Measurements from ENCODE around the gene CKAP5. TPM values are rescaled to one million over a fixed set of nuclear protein-coding genes. Genes with fewer than 3 reads are reported as not detected.

CKAP5 gene
- polyA plus RNA-seq, 1 of the 3 experiments (the other 2 are of a cell fraction): 51.7 TPM

GRCh38 chr11:46808799-46809431 lies 37.2 kb downstream of the CKAP5 start:
- no peak overlapping the region for H3K9ac ChIP-seq
- no peaks in the 10 kb centered on the region for H3K27me3 ChIP-seq (ENCODE audit: insufficient read depth)
- POLR2A ChIA-PET: interaction anchor here (0.7 kb wide), 1 partner anchor 335 kb away, joined by 8 read pairs; no protein-coding TSS in a partner anchor
- no peak overlapping the region for H2AFZ ChIP-seq (ENCODE audit: low read depth)
- no peaks in the 10 kb centered on the region for H3K9me3 ChIP-seq
- H3K4me2 ChIP-seq: no peak overlapping the region
- H3K4me1 ChIP-seq (ENCODE audit: control insufficient read depth in 1 of 2, insufficient read depth in 2 of 2, low read depth in 1 of 2, low read length in 1 of 2): no peaks in the 10 kb centered on the region; a peak in 1 of 4 replicates
- no peaks in the 10 kb centered on the region for H3K9me2 ChIP-seq
- H3K27ac ChIP-seq (ENCODE audit: low read depth in 2 of 2, low read length in 1 of 2): no peak overlapping the region
- H3K4me3 ChIP-seq (ENCODE audit: low read depth in 2 of 2, low read length in 1 of 2): no peak overlapping the region
- DNase-seq: peak; percentile 10
- no peaks in the 10 kb centered on the region for H4K20me1 ChIP-seq (ENCODE audit: insufficient read depth)
- CTCF ChIA-PET: interaction anchor here (0.7 to 1.3 kb wide), 3 partner anchors 10 to 346 kb away, joined by 3 read pairs; no protein-coding TSS in a partner anchor
- peaks cover 29% of the 10 kb centered on the region for H3K79me2 ChIP-seq (ENCODE audit: insufficient read depth)
- TF ChIP-seq PBX3 (IDR thresholded peaks at IDR 0.05): peak; percentile 33; the same call in 1 of the 2 replicates
- peak; percentile 28 for TF ChIP-seq RAD21 (IDR thresholded peaks at IDR 0.05; ENCODE audit: low read length)
- no peak for TF ChIP-seq RCOR1 (IDR thresholded peaks at IDR 0.05; ENCODE audit: low read length)
- TF ChIP-seq CTCF (IDR thresholded peaks at IDR 0.05): peak; percentile 56
- TF ChIP-seq TCF12 (IDR thresholded peaks at IDR 0.05): 0 out of 2 replicates have a peak, but pooled peaks have one; percentile 10
- H3K36me3 ChIP-seq (replicated peaks in 1 of 2; ENCODE audit: control insufficient read depth in 1 of 2, insufficient read depth in 2 of 2, low read length in 1 of 2): peaks cover 41 to 81% of the 10 kb centered on the region in 2 experiments
- H3F3A ChIP-seq (replicated peaks; ENCODE audit: insufficient read depth): peaks cover 18% of the 10 kb centered on the region
- WGBS (ENCODE audit: low lambda C conversion rate): 69% methylated on average over 3 of the region's 3 CpGs

GRCh38 chr11:46801694-46802470 lies 44.2 kb downstream of the CKAP5 start:
- no peaks in the 10 kb centered on the region for H3K9me3 ChIP-seq
- H3K9ac ChIP-seq: no peak overlapping the region
- H3K27me3 ChIP-seq (ENCODE audit: insufficient read depth): no peaks in the 10 kb centered on the region
- H3K4me3 ChIP-seq (ENCODE audit: low read depth in 2 of 2, low read length in 1 of 2): no peak overlapping the region
- TF ChIP-seq GATA2 (CRISPR knock-in tag; IDR thresholded peaks at IDR 0.05) (no peak), SMC3 (IDR thresholded peaks at IDR 0.05; ENCODE audit: low read depth, low read length) (no peak), RXRA (IDR thresholded peaks at IDR 0.05; ENCODE audit: borderline replicate concordance, low read depth) (no peak)
- ChIA-PET POLR2A (interaction anchor here (0.6 kb wide), 2 partner anchors 32 to 718 kb away, joined by 3 to 6 read pairs; no protein-coding TSS in a partner anchor), CTCF (interaction anchor here (0.9 kb wide), 1 partner anchor 9 kb away, joined by 3 read pairs; no protein-coding TSS in a partner anchor)
- WGBS (ENCODE audit: low lambda C conversion rate): 89% methylated on average over 7 of the region's 7 CpGs
- no peak overlapping the region for H2AFZ ChIP-seq (ENCODE audit: low read depth)
- no peaks in the 10 kb centered on the region for H3K9me2 ChIP-seq
- H3F3A ChIP-seq (replicated peaks; ENCODE audit: insufficient read depth): no peaks in the 10 kb centered on the region
- H4K20me1 ChIP-seq (ENCODE audit: insufficient read depth): no peaks in the 10 kb centered on the region
- no peak overlapping the region for H3K27ac ChIP-seq (ENCODE audit: low read depth in 2 of 2, low read length in 1 of 2)
- no peak overlapping the region for H3K4me2 ChIP-seq
- H3K36me3 ChIP-seq (replicated peaks in 1 of 2; ENCODE audit: control insufficient read depth in 1 of 2, insufficient read depth in 2 of 2, low read length in 1 of 2): peaks cover 53 to 71% of the 10 kb centered on the region in 2 experiments
- DNase-seq: no peak
- no peaks in the 10 kb centered on the region for H3K4me1 ChIP-seq (ENCODE audit: control insufficient read depth in 1 of 2, insufficient read depth in 2 of 2, low read depth in 1 of 2, low read length in 1 of 2)
- H3K79me2 ChIP-seq (ENCODE audit: insufficient read depth): peaks cover 21% of the 10 kb centered on the region; the same call in 1 of the 2 replicates

Data from SK-N-SH (cell line).